GM03348 (cell line): Measurements from ENCODE around the gene SBSN.

Source experiments
- DNase-seq: peaks from one replicate; pipeline ENCODE4 v3.0.0; 2012; ENCODE audit warnings: low spot score

The SBSN gene

DNA sequence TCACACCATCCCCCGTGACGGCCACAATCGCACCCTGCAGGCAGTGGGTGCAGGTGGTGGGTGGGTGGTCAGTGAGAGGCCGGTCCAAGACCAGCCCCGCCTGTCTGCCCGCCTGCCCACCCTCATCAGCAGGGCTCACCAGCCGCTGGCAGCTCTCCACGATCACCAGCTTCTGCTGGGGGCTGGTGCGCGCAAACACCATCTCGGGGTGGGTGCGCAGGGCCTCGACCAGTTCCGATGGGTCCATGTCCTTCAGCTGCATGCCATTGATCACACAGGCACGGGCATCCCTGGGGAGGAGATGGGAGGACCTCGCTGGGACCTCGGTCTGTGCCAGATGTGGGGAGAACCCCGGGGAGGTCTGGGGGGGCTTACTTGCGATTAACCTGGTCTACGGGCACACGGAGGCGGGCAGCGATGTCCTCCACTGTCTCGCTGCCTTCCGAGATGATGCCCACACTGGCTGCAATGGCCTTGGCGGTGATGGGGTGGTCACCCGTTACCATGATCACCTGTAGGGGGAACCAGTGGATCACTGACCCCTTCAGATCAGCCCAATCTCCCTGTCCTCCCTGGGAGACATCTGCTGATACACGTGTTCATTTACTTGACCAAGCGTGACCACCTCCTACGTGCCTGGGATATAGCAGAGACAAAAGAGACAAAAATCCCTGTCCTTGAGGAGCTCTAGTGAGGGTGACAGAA lies 27.3 kb upstream of the SBSN start:
- DNase-seq, result peak; percentile 39

DNA sequence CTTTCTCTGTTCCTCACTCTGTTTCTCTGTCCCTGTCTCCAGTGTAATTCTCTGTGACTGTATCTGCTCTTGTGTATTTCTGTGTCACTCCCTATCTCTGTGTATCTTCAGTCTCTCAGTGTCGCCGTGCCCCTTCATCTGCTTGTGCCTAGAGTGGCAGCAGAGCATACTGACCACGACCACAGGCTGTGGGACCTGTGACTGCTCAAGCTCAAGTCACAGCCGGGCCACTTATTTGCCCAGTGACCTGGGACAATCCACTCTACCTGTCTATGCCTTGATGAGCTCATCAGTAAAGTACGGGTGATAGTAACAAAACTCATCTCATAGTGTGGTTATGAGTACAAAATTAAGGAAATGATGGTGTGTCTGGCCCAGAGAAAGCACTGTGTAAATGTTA lies 26.0 kb upstream of the SBSN start:
- DNase-seq, result no peak

DNA sequence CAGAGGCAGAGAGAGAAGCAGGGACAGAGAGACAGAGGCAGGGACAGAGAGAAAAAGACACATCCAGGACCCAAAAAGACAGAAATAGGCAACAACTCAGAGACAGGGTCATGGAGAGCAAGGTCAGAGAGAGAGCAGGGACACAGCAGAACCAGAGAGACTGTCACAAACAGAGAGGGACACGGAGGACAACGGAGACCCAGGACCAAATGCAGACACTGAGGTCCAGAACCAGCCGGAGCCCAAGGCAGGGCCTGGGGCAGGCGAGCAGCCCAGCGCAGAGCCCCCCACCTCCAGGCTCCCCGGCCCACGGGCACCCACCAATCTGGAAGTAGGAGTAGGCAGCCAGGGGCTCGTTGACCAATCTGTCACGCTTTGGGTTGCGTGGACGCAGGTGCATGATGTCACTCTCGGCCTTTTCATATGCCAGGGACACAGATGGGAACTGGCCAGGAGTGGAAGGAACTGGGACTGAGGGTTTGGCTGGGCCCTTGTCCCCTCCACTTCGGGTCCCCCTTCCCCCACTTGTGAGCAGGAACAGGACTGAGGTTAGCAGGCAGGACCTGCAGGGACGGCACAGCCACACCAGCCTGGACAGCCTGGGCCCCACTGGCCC lies 25.4 kb upstream of the SBSN start:
- DNase-seq, result no peak

DNA sequence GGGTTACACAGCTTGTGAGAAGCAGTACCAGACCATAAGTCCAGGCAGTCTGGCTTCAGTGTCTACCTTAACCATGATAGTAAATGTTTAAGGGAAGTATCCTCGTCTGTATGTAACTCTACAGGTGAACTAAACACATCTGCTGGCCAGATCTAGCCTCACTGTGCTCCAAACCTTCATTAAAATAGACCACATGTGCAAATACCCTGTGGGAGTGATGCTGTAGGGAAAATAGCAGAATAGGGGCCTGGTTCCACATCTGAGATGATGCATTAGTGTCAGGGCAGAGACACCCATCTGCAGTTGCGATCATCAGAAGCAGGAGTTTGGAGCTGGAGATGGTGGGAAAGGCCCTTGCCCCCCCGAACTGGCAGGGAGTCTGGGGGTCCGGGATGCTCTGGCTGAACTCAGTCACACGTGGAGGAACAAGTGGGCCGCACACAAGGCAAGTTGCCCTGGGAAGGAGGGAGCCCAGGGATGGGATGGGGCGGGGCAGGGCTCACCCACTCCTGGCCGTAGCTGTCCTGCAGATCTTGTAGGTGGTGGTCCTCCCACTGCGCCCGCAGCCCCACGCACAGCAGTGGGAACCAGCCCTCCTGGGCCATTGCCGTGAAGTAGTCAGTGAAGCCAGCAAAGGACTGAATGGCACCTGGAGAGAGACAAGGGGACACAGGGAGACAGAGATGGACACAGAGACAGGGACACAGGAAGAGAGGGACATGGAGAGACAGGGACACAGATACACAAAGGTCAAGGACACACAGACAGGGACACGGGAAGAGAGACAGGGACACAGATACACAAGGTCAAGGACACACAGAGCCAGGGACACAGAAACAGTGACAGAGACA lies 24.6 kb upstream of the SBSN start:
- DNase-seq, result no peak

DNA sequence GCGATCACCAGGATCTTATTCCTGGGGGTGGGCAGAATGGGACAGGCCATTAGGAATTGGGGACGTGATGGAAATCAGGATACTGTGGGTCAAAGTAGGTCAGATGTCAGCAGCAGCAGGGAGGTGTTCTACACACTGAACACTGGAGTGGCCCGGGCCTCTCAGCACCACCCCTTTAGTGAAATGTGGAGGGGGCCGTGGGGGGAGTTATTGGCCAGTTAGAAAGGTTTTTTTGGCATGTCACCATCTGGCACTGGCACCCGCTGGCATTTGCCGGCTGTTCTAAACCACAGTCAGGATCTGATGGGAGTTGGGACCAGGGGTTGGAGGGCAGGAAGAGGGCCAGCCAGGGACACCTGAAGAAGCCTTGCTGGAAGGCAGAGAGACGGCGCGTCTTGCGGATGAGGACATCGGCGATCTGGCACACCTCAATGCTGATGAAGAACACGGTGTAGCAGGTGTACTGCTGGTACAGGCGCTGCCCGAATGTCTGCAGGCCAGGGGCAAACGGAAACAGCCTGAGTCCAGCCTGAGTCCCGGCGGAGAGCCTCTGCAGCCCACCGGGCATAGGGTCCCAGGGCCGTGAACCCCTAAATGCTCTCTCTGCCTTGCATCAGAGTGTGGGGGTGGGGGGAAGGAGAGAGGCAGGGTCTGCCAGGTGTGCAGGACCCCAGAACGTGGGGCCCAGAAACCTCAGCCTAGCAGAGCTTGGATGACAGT lies 23.1 kb upstream of the SBSN start:
- DNase-seq, result no peak

DNA sequence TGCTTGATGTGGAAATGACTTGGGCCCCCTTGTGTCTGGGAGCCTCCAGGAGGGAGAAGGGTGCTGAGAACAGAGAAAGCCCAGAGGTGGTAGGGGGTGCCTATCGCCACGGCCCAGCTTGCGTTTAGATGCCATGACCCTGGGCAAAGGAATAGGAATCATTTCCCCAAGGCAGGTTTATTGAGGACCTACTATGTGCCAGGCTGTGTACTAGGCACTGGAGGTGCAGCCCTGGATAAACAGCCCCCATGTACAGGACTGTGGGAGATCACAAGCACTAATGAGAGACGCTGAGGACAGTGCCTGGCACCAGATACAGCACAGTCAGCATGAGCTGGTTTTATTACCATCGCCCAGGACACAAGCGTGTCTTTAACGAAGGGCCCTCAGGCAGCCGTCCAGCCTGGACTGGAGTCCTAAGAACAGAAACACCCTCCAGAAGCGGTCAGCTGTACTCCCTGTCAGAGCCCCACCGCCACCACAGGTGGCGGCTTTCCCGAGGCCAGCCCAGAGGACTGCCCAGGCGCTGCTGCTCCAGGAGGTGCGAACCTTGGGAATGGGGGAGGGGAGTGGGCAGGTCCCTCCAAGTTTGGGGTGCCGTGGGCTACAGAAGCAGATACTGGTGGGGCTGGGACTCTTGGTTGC lies 21.9 kb upstream of the SBSN start:
- DNase-seq, result no peak

DNA sequence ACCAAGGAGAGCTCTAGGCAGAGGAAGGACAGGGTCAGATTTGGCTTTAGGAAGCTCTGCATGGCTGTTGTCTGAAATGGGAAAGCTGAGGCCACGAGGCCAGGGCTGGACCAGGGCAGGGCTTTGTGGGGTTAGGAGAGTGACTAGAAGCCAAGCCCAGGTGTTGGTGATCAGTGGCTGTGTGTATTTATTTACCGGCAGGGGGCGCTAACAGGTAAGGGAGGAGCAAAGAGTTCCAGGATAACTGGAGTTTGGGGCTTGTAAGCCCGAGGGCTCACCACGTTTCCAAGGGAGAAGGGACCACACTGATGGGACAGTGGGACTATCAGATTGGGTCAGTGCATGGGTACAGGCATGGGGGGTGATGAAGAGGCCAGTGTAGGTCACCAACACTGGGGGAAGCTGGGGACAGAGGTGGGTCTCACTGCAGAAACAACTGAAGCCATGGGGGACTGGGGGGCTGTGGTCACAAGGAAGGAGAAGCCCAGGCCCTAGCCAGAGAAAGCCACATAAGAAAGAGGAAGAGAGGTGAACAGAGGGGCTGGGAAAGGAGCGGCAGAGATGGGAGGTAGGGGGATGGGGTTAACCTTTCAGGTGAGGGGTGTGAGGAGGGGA lies 21.2 kb upstream of the SBSN start:
- DNase-seq, result peak; percentile 85

DNA sequence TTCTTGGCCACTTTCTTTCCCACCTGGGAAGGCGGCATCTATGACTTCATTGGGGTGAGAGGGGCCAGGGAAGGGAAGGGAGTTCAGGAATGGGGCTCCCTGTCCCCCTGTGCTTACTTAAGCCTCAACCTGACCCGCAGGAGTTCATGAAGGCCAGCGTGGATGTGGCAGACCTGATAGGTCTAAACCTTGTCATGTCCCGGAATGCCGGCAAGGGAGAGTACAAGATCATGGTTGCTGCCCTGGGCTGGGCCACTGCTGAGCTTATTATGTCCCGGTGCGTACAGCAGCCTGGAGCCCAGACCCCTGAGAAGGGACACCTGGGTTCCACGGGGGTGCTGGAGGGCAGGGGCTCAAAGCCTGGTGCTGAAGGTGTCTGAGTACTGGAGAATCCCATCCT lies 18.4 kb upstream of the SBSN start:
- no peak for DNase-seq

DNA sequence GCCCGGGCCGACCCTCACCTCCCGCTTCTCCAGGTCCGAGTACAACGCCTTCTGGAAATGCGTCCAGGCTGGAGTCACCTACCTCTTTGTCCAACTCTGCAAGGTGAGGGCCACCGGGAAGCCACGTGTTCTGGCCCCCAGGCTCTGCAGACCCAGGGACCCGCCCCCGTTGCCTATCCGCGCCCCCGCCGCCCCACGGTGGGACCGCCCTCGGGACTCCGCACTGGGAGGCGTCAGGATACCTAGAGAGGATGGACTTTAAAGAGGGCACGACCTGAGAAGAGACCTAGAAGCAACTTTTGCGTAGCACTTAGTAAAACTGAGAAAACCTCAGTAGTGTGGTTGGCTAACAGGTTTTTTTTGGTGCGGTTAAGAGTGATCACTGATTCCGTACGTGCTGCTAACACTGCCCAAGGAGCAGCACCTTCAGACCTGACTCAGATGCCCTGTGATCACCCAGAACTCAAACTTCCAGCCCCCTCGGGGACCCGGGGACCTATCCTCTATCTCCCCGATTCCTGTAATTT lies 17.8 kb upstream of the SBSN start:
- peak; percentile 81 for DNase-seq

DNA sequence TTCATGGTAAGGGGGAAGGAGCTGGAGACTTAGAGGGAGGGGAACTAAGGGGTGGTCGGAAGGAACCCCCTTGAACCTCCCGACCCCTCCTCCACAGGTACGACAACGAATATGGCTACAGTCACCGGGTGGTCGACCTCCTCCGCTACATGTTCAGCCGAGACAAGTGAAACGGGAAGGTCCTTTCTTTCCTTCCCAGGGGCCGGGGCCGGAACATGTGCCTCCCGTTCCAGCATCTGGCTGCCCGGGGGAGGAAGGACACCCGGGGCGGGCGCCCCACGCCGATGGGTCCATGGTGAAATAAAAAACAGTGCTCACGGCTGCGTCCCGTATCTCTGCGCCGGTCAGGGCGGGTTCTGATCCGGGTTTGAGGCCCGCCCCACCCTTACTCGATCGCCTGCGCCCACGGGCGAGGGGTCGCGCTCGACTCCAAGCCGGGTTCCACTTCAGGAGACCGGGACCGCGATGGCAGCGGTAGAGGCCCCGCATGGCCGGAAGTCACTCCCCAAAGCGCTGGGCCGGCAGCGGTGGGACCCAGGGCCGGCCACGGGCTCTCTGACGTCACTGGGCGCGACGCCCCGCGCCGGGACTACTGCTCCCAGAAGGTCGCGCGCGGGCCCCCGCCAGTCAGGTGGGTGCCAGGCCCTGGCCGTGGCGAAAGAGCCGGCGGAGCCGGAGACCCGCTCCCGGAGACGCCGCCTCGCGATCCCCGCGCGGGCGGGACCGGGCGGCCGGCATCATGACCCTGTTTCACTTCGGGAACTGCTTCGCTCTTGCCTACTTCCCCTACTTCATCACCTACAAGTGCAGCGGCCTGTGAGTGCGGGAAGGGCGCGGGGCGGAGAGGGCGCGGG lies 17.1 kb upstream of the SBSN start, which contains the start of gene TMEM147:
Gene TMEM147 (plus strand): TSS at position 626 of the 854 bp plus-strand sequence. CDS start 114 bp downstream, at position 740.
- peak; percentile 99 for DNase-seq

DNA sequence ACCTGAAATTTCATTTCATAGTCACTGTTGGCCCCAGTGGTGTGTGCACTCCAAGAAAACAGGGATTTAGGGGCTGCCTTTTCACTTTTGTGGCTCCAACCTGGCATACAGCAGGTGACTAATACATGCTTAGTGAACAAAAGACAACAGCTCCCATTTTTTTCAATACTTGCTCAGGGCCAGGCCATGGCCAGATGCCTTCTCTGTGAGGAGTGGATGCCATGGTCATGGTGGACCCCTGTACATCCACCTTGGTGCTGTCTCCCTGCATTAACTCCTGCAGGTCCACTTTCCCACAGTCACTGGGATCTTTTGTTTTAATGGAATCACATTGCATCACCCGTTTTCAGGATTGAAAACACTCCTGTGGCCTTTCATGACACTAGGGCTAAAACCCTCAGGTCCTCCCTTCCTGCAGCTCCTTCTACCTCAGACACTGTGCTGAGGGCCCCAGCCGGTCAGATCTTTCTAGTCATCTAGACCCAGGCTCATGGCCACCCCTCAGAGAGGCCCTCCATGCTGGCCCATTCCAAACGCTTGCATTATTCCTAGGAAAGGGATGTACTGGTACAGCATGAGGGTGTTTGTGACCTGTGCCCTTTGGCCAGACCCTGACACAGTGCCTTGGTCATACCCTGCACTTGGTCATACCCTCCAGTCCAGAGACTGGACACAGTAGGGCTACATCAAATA lies 16.1 kb upstream of the SBSN start:
- DNase-seq, result no peak

DNA sequence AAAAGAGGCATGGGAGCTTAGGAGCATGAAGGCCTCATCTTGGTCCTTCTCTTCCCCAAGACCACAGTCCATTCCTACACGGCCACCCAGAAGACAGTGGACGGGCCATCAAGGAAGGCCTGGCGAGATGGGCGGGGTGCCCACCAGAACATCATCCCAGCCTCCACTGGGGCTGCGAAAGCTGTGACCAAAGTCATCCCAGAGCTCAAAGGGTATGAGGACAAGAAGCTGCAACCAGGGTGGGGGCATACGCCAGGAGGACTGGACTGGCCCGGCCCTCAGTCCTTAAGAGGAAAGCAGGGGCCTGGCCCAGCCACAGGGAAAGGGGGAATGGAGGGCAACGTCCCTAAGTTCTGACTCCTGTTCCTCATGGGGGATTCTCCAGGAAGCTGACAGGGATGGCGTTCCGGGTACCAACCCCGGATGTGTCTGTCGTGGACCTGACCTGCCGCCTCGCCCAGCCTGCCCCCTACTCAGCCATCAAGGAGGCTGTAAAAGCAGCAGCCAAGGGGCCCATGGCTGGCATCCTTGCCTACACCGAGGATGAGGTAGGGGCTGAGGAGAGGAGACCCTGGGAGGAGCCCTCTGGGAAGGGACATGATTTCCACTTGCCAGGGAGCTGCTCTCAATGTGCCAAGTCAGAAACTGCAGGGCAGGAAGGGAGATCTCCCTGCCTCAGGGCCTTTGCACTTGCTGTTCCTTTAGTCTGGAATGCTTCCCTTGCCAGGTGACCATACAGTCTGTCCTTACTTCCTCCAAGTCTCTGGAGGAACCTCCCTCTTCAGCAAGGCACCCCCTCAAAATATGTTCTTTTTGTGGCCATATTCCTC lies 15.4 kb upstream of the SBSN start:
- no peak for DNase-seq

DNA sequence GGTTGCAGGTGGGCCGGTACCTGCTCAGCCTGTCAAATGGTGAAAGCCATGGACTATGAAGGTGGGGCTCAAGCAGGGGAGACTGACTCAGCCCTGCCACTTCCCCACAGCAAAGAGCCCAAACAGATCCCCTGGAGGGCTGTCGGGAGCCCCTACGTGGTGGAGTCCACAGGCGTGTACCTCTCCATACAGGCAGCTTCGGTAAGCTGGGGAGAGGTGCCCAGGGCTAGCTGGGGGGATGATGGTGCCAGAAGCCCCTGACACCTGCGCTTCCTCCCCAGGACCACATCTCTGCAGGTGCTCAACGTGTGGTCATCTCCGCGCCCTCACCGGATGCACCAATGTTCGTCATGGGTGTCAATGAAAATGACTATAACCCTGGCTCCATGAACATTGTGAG lies 14.1 kb upstream of the SBSN start:
- DNase-seq, result no peak

DNA sequence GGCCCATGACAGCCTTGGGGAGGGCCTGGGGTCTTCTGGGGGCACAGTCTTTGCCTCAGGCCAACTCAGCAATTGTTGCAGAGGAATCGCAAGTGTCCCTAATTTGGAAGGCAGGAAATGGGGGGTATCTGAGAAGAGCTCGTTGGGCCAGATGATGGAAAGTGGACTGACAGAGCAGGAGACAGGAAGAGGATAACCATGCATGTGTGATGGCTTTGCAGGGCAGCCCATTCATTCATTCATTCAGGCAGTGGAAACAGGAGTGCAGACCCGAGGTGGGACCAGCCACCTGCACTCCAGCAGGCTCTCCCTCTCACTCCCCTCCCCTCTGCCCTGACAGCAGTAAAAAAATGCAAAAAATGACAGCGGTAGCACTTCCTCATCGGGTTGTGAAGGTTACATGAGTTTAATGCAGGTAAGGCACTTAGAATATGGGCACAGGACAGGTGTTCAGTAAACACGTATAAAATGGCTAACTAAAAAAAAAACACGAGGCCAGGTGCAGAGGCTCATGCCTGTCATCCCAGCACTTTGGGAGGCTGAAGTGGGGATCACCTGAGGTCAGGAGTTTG lies 12.3 kb upstream of the SBSN start:
- no peak for DNase-seq

DNA sequence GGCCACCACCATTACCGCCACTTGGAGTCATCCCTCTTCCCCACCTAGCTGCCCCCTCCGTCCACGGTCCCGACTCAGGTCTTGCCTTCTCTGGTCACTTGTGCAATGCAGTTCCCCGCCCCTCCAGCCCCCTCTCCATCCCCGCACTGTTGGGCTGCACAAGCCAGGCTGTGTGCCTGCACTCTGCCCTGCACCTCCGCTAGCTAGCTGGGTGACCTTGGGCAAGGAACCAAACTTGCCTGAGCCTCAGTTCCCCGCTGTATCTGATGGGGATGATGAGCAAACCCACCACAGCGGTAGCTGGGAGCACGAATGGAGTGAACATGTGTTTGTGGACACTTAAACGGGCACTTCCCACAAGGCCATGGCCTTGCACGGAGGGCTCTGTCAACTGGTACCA lies 11.7 kb upstream of the SBSN start:
- DNase-seq, result no peak

DNA sequence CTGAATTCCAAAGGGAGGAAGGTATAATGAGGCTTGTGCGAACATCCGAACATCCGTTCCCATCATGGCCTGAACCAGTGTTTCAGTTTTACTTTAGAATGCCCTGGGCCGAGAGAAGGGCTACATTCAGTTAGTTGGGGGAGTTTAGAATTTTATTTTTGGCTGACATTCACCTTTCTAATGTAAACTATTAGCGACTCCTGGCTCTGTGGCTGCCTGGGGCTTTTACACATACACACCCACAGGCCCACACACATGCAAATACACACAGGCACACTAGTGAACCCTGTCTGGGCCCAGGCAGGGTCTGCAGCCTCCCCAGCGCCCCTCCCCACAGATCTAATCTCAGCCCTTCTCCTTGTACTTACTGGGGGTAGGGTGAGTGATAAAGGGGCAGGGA lies 11.2 kb upstream of the SBSN start:
- DNase-seq, result no peak

DNA sequence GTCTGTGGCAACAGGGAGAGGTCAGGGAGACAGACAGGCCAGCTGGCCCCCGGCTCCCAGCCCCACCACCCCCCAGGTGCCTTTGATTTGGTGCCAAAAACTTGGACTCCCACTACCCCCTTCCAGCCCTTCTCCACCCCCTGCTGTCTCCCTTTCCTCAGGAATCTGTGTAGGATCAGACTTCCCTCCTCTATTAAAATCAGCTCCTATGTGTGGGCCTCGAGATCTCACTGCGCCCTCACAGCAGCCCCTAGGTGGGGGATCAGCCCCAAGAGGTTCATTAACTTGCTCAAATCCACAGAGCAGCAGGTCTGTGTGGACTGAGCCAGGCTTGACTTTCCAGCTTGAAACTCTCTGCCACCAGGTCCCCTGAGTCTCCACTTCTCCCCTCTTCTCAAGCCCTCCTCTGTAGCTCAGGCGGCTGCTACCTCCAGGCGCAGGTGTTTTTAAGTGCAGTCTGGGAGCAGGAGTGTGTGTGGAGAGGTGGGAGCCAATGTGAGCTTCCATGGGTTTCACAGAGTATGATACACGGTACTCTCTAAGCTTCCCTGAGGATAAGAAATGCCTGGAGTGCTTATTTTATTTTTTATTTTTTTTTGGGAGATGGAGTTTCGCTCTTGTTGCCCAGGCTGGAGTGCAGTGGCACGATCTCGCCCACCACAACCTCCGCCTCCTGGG lies 6.8 kb upstream of the SBSN start:
- DNase-seq, result no peak
